ENCODE data around the gene ALDOB.

GRCh38 chr9:101478444-101478843 lies 42.9 kb upstream of the ALDOB start:
- TF ChIP-seq POLR2AphosphoS5 (IDR thresholded peaks at IDR 0.05; ENCODE audit: low read depth, low read length): no peak
- TF ChIP-seq TAF1 (IDR thresholded peaks at IDR 0.05; ENCODE audit: borderline replicate concordance, insufficient read depth, low read length): no peak
- no peak for TF ChIP-seq REST (IDR thresholded peaks at IDR 0.05; ENCODE audit: insufficient read depth in 1 of 2, low read depth in 2 of 2, low read length in 2 of 2)
- no peak for TF ChIP-seq SIN3A (IDR thresholded peaks at IDR 0.05; ENCODE audit: borderline replicate concordance, insufficient read depth, low read length)
